ENCODE data around the gene ASIC1. TPM values are rescaled to one million over a fixed set of nuclear protein-coding genes. Genes with fewer than 3 reads are reported as not detected.

The ASIC1 gene
- total RNA-seq, 2 experiments from 2014 or later: 1.5 to 2.8 TPM

DNA sequence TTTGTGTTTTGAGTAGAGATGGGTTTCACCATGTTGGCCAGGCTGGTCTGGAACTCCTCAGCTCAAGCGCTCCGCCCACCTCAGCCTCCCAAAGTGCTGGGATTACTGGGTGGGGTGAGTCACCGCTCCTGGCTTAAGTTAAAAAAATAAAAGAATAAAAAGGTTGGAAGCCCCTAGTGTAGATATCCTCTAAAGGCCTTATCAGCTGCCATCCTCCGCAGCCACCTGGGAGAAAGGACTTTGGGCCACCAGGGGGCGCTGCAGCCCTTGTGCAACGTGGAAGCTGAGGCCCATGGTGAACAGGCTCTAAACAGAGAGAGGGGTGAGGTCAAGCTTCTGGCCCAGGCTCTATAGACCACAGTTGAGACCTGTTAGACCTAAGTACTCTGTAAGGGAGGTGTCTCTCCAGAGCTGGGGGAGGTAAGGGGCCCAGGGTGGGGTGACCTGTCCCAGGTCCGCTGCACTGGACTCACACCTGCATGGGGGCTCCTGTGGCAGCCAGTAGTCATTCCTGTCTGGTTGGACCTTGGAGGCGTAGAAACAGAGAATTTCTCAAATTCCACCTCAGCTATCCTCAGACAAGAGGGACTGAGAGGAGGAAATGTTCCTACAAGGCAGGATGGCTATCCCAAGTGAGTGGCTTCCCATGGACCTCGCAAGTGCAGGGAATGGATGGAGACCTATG is 18.1 kb upstream of the ASIC1 start:
- TF ChIP-seq, protein P1, sequence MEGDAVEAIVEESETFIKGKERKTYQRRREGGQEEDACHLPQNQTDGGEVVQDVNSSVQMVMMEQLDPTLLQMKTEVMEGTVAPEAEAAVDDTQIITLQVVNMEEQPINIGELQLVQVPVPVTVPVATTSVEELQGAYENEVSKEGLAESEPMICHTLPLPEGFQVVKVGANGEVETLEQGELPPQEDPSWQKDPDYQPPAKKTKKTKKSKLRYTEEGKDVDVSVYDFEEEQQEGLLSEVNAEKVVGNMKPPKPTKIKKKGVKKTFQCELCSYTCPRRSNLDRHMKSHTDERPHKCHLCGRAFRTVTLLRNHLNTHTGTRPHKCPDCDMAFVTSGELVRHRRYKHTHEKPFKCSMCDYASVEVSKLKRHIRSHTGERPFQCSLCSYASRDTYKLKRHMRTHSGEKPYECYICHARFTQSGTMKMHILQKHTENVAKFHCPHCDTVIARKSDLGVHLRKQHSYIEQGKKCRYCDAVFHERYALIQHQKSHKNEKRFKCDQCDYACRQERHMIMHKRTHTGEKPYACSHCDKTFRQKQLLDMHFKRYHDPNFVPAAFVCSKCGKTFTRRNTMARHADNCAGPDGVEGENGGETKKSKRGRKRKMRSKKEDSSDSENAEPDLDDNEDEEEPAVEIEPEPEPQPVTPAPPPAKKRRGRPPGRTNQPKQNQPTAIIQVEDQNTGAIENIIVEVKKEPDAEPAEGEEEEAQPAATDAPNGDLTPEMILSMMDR (IDR thresholded peaks at IDR 0.05): peak; percentile 87
- Mint-ChIP-seq H3K27ac (no peak overlapping the region), H3K27me3 (peaks cover 16% of the 10 kb centered on the region), H3K9me3 (no peaks in the 10 kb centered on the region), H3K36me3 (ENCODE audit: low read depth) (no peaks in the 10 kb centered on the region), H3K4me1 (ENCODE audit: low read depth) (no peaks in the 10 kb centered on the region), H3K4me3 (no peak overlapping the region)
- no peak overlapping the region for H3K4me3 ChIP-seq (ENCODE audit: low read length)
- DNase-seq: peak; percentile 68 to 89 (median 79)
- no peak overlapping the region for H3K27ac ChIP-seq (ENCODE audit: low read depth in 1 of 2, low read length in 2 of 2)
- H3K27me3 ChIP-seq (ENCODE audit: control insufficient read depth in 1 of 2, insufficient read depth in 2 of 2, low read length in 2 of 2): peaks cover 0 to 3% of the 10 kb centered on the region in 2 experiments
- ChIA-PET CTCF (interaction anchor here (0.9 to 2.4 kb wide), 19 partner anchors 9 to 90 kb away, joined by 3 to 19 read pairs (median 5); partner anchors contain the start of genes ASIC1, COX14 and RACGAP1), POLR2A (interaction anchor here (0.8 to 1.2 kb wide), 2 partner anchors 73 to 298 kb away, joined by 3 read pairs; partner anchors contain the start of genes COX14 and TMBIM6)
- peak; percentile 73 for ATAC-seq (ENCODE audit: poor library complexity)
- H3K9me3 ChIP-seq (ENCODE audit: control insufficient read depth in 1 of 2, insufficient read depth in 1 of 2, low read length in 2 of 2): no peaks in the 10 kb centered on the region
- H3K4me1 ChIP-seq (ENCODE audit: insufficient read depth, low read length): no peaks in the 10 kb centered on the region
- intact Hi-C loops (cut with DNase I, micrococcal nuclease): loop anchor here (1.0 to 2.0 kb wide), 3 partner anchors 16 to 31 kb away; no protein-coding TSS in a partner anchor
- no peaks in the 10 kb centered on the region for H3K36me3 ChIP-seq (ENCODE audit: insufficient read depth, low read length)

DNA sequence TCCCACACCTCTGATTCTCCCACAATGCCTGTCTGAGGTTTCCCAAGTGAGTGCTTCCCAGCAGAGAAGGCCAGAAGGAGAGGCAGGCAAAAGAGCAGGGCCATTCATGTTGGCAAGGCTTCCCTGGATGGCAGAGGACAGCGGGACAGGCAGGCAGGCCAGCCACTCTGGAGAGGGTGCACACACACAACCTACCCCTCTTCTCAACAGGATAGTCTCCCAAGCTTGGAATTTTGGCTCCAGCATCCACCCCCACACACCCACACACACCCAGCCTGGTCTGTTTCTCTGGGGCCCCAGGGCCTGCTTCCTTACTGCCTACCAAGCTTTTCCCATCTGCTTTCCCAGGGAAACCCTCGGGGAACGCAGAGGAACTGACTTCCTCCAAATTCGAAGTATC is 16.7 kb upstream of the ASIC1 start:
- Mint-ChIP-seq H3K4me3 (no peak overlapping the region), H3K27ac (no peak overlapping the region), H3K36me3 (ENCODE audit: low read depth) (no peaks in the 10 kb centered on the region), H3K9me3 (no peaks in the 10 kb centered on the region), H3K4me1 (ENCODE audit: low read depth) (no peaks in the 10 kb centered on the region), H3K27me3 (peaks cover 9% of the 10 kb centered on the region)
- no peak for DNase-seq
- ATAC-seq (ENCODE audit: poor library complexity): no peak
- H3K36me3 ChIP-seq (ENCODE audit: insufficient read depth, low read length): no peaks in the 10 kb centered on the region
- H3K4me3 ChIP-seq (ENCODE audit: low read length): no peak overlapping the region
- POLR2A ChIA-PET: no interaction called here
- H3K27me3 ChIP-seq (ENCODE audit: control insufficient read depth in 1 of 2, insufficient read depth in 2 of 2, low read length in 2 of 2): peaks cover 0 to 3% of the 10 kb centered on the region in 2 experiments
- intact Hi-C loops (cut with DNase I, micrococcal nuclease): no loop called here
- H3K9me3 ChIP-seq (ENCODE audit: control insufficient read depth in 1 of 2, insufficient read depth in 1 of 2, low read length in 2 of 2): no peaks in the 10 kb centered on the region
- no peaks in the 10 kb centered on the region for H3K4me1 ChIP-seq (ENCODE audit: insufficient read depth, low read length)
- CTCF ChIA-PET: interaction anchor here (2.4 kb wide), 1 partner anchor 16 kb away, joined by 19 read pairs; the partner anchor contains the start of gene ASIC1
- TF ChIP-seq, protein P1 (IDR thresholded peaks at IDR 0.05): no peak
- H3K27ac ChIP-seq (ENCODE audit: low read depth in 1 of 2, low read length in 2 of 2): no peak overlapping the region

DNA sequence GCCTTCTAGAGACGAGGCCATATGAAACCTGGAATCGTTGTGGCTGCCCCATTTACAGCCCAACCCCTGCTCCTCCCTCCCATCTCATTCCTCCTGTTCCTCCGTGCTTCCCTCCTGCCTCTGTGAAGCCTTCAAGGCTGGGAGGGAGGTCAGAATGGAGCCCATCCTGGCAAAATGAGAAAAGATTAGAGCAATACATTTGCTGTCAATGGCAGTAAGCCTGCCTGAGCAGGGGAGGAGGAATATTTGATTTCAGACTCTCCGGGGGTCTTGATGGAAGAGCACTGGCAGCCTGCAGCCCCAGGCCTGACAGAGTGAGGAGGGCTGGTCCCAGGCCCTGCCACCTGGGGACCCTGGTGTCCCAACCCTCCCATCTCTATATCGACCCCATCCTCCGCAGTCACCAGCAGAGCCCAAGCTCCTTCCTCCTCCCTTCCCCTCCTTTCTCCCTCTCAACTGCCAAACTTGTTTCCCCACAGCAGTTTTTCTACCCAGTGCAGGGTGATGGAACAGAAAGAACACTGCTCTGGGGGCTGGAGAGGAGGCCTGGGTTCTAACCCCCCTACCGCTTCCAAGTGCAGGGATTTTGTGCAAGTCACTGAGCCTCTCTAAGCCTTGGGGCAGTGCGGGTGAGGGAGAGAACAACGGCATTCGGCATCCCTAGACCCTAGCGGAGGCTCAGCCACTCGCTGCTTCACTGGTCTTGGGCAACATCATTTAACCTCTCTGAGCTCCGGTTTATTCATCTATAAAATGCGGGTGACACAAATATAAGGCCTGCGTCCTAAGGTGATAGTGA is 16.1 kb upstream of the ASIC1 start:
- DNase-seq: no peak
- no peaks in the 10 kb centered on the region for H3K9me3 Mint-ChIP-seq
- Histone ChIP-seq H3K27me3 (ENCODE audit: control insufficient read depth in 1 of 2, insufficient read depth in 2 of 2, low read length in 2 of 2) (no peaks in the 10 kb centered on the region), H3K36me3 (ENCODE audit: insufficient read depth, low read length) (no peaks in the 10 kb centered on the region), H3K4me3 (ENCODE audit: low read length) (no peak overlapping the region), H3K9me3 (ENCODE audit: control insufficient read depth in 1 of 2, insufficient read depth in 1 of 2, low read length in 2 of 2) (no peaks in the 10 kb centered on the region), H3K27ac (ENCODE audit: low read depth in 1 of 2, low read length in 2 of 2) (no peak overlapping the region), H3K4me1 (ENCODE audit: insufficient read depth, low read length) (no peaks in the 10 kb centered on the region)
- no peak overlapping the region for H3K4me3 Mint-ChIP-seq
- ATAC-seq (ENCODE audit: poor library complexity): no peak
- intact Hi-C loops (cut with DNase I, micrococcal nuclease): no loop called here
- H3K4me1 Mint-ChIP-seq (ENCODE audit: low read depth): no peaks in the 10 kb centered on the region
- H3K27me3 Mint-ChIP-seq: peaks cover 3% of the 10 kb centered on the region
- no peak overlapping the region for H3K27ac Mint-ChIP-seq
- POLR2A ChIA-PET: no interaction called here
- CTCF ChIA-PET: interaction anchor here (1.4 kb wide), 1 partner anchor 15 kb away, joined by 3 read pairs; no protein-coding TSS in a partner anchor
- H3K36me3 Mint-ChIP-seq (ENCODE audit: low read depth): no peaks in the 10 kb centered on the region
- TF ChIP-seq, protein P1 (IDR thresholded peaks at IDR 0.05): no peak
